Liver (tissue), 9 donors: ENCODE measurements around the gene WSCD1. TPM values are rescaled to one million over a fixed set of nuclear protein-coding genes. Genes with fewer than 3 reads are reported as not detected.

ENCODE experiments used
- DNase-seq: peaks from one replicate; pipeline ENCODE4 v3.0.0-alpha.2; 2017; ENCODE audit warnings: low spot score
- H3K27ac ChIP-seq, 2 donors: one replicate each; pipeline ENCODE4 v1.7.0; 2013; ENCODE audit warnings: inconsistent platforms in 2 of 2, low read length in 2 of 2, control low read depth in 1 of 2, low read depth in 1 of 2, mild to moderate bottlenecking in 1 of 2
- H3K27me3 ChIP-seq, 4 donors: one replicate each; pipeline versions ENCODE4 v1.6.1 to v1.7.0; 2013; ENCODE audit warnings: low read length in 3 of 4, inconsistent platforms in 1 of 4, mild to moderate bottlenecking in 1 of 4, moderate library complexity in 1 of 4; ENCODE audit not compliant: control insufficient read depth in 4 of 4, insufficient read depth in 4 of 4
- H3K36me3 ChIP-seq, 4 donors: one replicate each; pipeline versions ENCODE4 v1.6.1 to v1.7.0; 2013; ENCODE audit warnings: low read length in 3 of 4, mild to moderate bottlenecking in 3 of 4, low read depth in 1 of 4, moderate library complexity in 1 of 4; ENCODE audit not compliant: control insufficient read depth in 4 of 4, insufficient read depth in 3 of 4
- H3K4me1 ChIP-seq, 4 donors: one replicate each; pipeline versions ENCODE4 v1.6.1 to v1.7.0; 2013; ENCODE audit warnings: low read length in 3 of 4, mild to moderate bottlenecking in 3 of 4, moderate library complexity in 1 of 4; ENCODE audit not compliant: control insufficient read depth in 4 of 4, insufficient read depth in 4 of 4
- H3K4me3 ChIP-seq, 3 donors: one replicate each; pipeline versions ENCODE4 v1.6.1 to v1.7.0; 2013; ENCODE audit warnings: low read length in 3 of 3, control low read depth in 1 of 3, low read depth in 1 of 3, mild to moderate bottlenecking in 1 of 3
- H3K9ac ChIP-seq, 2 donors: one replicate each; pipeline ENCODE4 v1.7.0; 2013; ENCODE audit warnings: low read length in 2 of 2, mild to moderate bottlenecking in 2 of 2, moderate library complexity in 2 of 2, control low read depth in 1 of 2, low read depth in 1 of 2
- H3K9me3 ChIP-seq, 4 donors: one replicate each; pipeline versions ENCODE4 v1.6.1 to v1.7.0; 2013; ENCODE audit warnings: low read length in 3 of 4; ENCODE audit not compliant: control insufficient read depth in 4 of 4
- EGR1 ChIP-seq, 2 donors: IDR thresholded peaks; 2 replicates each; pipeline ENCODE4 v1.6.1; 2016 to 2018; ENCODE audit warnings: antibody characterized with exemption in 2 of 2, low read depth in 2 of 2
- FOXA1 ChIP-seq: IDR thresholded peaks from 2 replicates; pipeline ENCODE4 v1.6.1; 2016; ENCODE audit warnings: antibody characterized with exemption
- FOXA2 ChIP-seq: IDR thresholded peaks from 2 replicates; pipeline ENCODE4 v1.6.1; 2016; ENCODE audit warnings: antibody characterized with exemption
- GABPA ChIP-seq, 2 donors: IDR thresholded peaks in 1 of 2; conservative IDR thresholded peaks in 1 of 2; 2 replicates each; pipeline ENCODE4 v1.6.1; 2016; ENCODE audit warnings: antibody characterized with exemption in 2 of 2, mild to moderate bottlenecking in 1 of 2, moderate library complexity in 1 of 2
- HNF4A ChIP-seq, 2 donors: conservative IDR thresholded peaks; 2 replicates each; pipeline ENCODE4 v1.6.1; 2016; ENCODE audit warnings: antibody characterized with exemption in 2 of 2, mild to moderate bottlenecking in 2 of 2
- HNF4G ChIP-seq: IDR thresholded peaks from 2 replicates; pipeline ENCODE4 v1.6.1; 2016; ENCODE audit warnings: antibody characterized with exemption
- JUND ChIP-seq, 2 donors: IDR thresholded peaks; 2 replicates each; pipeline ENCODE4 v1.6.1; 2016; ENCODE audit warnings: antibody characterized with exemption in 2 of 2
- NR2F2 ChIP-seq: IDR thresholded peaks from 2 replicates; pipeline ENCODE4 v1.6.1; 2016; ENCODE audit warnings: antibody characterized with exemption
- RAD21 ChIP-seq, 2 donors: IDR thresholded peaks; 2 replicates each; pipeline ENCODE4 v1.6.1; 2016; ENCODE audit warnings: antibody characterized with exemption in 2 of 2, mild to moderate bottlenecking in 2 of 2
- RXRA ChIP-seq, 2 donors: IDR thresholded peaks; 2 replicates each; pipeline ENCODE4 v1.6.1; 2017 to 2018; ENCODE audit warnings: antibody characterized with exemption in 2 of 2, mild to moderate bottlenecking in 1 of 2
- SP1 ChIP-seq: IDR thresholded peaks from 2 replicates; pipeline ENCODE4 v1.6.1; 2018; ENCODE audit warnings: antibody characterized with exemption, mild to moderate bottlenecking
- TAF1 ChIP-seq: conservative IDR thresholded peaks from 2 replicates; pipeline ENCODE4 v1.6.1; 2016; ENCODE audit warnings: antibody characterized with exemption, mild to moderate bottlenecking
- YY1 ChIP-seq: IDR thresholded peaks from 2 replicates; pipeline ENCODE4 v1.6.1; 2016; ENCODE audit warnings: antibody characterized with exemption, mild to moderate bottlenecking
- WGBS: extraction: QIAGEN DNeasy Blood & Tissue Kit; methylation state at CpG from one replicate; pipeline ENCODE4 v1.1.7; 2013; 5-methylcytosine and 5-hydroxymethylcytosine counted together
- polyA plus RNA-seq, 2 donors: library from polyadenylated mRNA; stranded (reverse) in 1 of 2; unstranded in 1 of 2; fragments of 200-250 nt in 1 of 2; fragments of >200 nt in 1 of 2; fragmentation: Nextera tagmentation in 1 of 2; extraction: Ambion mirVana in 1 of 2; gene quantifications; one replicate each; pipeline versions ENCODE4 v1.2.1 to v1.2.3, GENCODE V29; 2013 to 2015
- total RNA-seq, 2 donors: library from RNA; depleted of rRNA; stranded (reverse); fragments of >200 nt; gene quantifications; one replicate each; pipeline ENCODE4 v1.2.3, GENCODE V29; 2014
- TF ChIP-seq, protein P1 (sequence below): IDR thresholded peaks from 2 replicates; pipeline ENCODE4 v1.6.1; 2016; ENCODE audit warnings: antibody characterized with exemption
- TF ChIP-seq, protein P2 (sequence below): IDR thresholded peaks from 2 replicates; pipeline ENCODE4 v1.6.1; 2016; ENCODE audit warnings: antibody characterized with exemption
- TF ChIP-seq, protein P3 (sequence below): IDR thresholded peaks from 2 replicates; pipeline ENCODE4 v1.6.1; 2016; ENCODE audit warnings: antibody characterized with exemption
- TF ChIP-seq, protein P4 (sequence below): IDR thresholded peaks from 2 replicates; pipeline ENCODE4 v1.6.1; 2016; ENCODE audit warnings: antibody characterized with exemption, mild to moderate bottlenecking
- TF ChIP-seq, protein P5 (sequence below): fragments of 150-350 bp; IDR thresholded peaks from 2 replicates; pipeline ENCODE4 v1.5.1; 2017; ENCODE audit warnings: improper control_type of control experiment, low read depth, low read length; ENCODE audit not compliant: missing input control
- donor health status: healthy.
- donor health status: healthy.
- donor health status: healthy.
- donor health status: healthy.
- donor health status: healthy.

WSCD1 gene
- total and polyA plus RNA-seq, 4 donors = 0.10 to 3.8 (median 1.3) TPM

DNA sequence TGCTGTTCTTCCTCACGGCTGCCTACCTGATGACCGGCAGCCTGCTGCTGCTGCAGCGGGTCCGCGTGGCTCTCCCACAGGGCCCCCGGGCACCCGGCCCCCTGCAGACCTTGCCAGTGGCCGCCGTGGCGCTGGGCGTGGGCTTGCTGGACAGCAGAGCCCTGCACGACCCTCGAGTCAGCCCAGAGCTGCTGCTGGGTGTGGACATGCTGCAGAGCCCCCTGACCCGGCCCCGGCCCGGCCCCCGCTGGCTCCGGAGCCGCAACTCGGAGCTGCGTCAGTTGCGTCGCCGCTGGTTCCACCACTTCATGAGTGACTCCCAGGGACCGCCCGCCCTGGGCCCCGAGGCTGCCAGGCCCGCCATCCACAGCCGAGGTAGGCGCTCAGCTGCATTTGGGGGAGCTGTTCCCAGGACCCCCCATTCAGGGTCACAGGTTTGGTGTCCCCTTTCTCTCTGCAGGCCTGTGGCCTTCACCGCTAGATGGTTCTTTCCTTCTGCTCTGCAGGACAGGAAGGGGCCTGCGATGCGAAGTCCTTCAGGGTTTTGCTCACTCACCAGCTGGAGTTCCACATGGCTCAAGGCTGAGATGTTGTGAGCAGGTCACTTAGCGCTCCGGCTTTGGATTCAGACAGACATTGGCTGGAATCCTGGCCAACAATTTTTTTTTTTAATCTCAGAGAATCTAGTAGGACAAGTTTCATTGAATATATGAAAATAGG, 10.7 kb downstream of the WSCD1 start (continued):
- TF ChIP-seq, protein P1, sequence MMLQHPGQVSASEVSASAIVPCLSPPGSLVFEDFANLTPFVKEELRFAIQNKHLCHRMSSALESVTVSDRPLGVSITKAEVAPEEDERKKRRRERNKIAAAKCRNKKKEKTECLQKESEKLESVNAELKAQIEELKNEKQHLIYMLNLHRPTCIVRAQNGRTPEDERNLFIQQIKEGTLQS = no peak
- no peak for TF ChIP-seq HNF4G
- TF ChIP-seq, protein P2, sequence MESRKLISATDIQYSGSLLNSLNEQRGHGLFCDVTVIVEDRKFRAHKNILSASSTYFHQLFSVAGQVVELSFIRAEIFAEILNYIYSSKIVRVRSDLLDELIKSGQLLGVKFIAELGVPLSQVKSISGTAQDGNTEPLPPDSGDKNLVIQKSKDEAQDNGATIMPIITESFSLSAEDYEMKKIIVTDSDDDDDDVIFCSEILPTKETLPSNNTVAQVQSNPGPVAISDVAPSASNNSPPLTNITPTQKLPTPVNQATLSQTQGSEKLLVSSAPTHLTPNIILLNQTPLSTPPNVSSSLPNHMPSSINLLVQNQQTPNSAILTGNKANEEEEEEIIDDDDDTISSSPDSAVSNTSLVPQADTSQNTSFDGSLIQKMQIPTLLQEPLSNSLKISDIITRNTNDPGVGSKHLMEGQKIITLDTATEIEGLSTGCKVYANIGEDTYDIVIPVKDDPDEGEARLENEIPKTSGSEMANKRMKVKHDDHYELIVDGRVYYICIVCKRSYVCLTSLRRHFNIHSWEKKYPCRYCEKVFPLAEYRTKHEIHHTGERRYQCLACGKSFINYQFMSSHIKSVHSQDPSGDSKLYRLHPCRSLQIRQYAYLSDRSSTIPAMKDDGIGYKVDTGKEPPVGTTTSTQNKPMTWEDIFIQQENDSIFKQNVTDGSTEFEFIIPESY = no peak
- no peak for TF ChIP-seq FOXA1

DNA sequence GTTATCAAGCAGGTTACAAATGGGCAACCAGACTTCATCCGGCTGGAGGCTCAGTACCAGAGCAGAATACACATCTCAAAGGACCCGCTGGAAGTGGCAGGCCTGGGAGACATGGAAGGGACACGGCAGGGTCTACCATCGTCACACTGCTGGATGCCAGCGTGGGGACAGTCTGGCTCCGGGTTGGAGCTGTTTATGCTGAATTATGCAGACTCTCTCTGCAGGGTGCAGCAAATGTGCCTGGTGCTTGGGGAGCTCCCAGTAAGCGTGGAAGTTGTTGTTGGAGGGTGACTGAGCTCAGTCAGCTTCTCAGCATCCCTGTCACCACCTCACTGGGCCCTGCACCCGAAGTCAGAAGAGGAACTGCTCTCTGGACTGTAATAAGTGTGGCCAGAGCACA, 12.2 kb downstream of the WSCD1 start:
- H3K9ac ChIP-seq = no peak overlapping the region
- 89% methylated on average over 8 of the region's 8 CpGs for WGBS
- no peaks in the 10 kb centered on the region for H3K4me1 ChIP-seq
- no peak for DNase-seq
- no peaks in the 10 kb centered on the region for H3K36me3 ChIP-seq
- H3K4me3 ChIP-seq = no peak overlapping the region
- no peaks in the 10 kb centered on the region for H3K27me3 ChIP-seq
- no peaks in the 10 kb centered on the region for H3K9me3 ChIP-seq
- TF ChIP-seq SP1 (no peak), YY1 (no peak), RXRA (IDR thresholded peaks at IDR 0.05) (no peak), GABPA (IDR thresholded peaks at IDR 0.05 in 1 of 2, conservative IDR thresholded peaks at IDR 0.05 in 1 of 2) (no peak), NR2F2 (no peak), JUND (IDR thresholded peaks at IDR 0.05) (no peak), FOXA1 (no peak), RAD21 (IDR thresholded peaks at IDR 0.05) (no peak), EGR1 (IDR thresholded peaks at IDR 0.05; ENCODE audit: low read depth in 2 of 2) (no peak), HNF4A (conservative IDR thresholded peaks at IDR 0.05) (no peak), FOXA2 (no peak), TAF1 (no peak)
- TF ChIP-seq, protein P1 = no peak
- TF ChIP-seq, protein P3, sequence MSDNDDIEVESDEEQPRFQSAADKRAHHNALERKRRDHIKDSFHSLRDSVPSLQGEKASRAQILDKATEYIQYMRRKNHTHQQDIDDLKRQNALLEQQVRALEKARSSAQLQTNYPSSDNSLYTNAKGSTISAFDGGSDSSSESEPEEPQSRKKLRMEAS = no peak
- TF ChIP-seq, protein P4, sequence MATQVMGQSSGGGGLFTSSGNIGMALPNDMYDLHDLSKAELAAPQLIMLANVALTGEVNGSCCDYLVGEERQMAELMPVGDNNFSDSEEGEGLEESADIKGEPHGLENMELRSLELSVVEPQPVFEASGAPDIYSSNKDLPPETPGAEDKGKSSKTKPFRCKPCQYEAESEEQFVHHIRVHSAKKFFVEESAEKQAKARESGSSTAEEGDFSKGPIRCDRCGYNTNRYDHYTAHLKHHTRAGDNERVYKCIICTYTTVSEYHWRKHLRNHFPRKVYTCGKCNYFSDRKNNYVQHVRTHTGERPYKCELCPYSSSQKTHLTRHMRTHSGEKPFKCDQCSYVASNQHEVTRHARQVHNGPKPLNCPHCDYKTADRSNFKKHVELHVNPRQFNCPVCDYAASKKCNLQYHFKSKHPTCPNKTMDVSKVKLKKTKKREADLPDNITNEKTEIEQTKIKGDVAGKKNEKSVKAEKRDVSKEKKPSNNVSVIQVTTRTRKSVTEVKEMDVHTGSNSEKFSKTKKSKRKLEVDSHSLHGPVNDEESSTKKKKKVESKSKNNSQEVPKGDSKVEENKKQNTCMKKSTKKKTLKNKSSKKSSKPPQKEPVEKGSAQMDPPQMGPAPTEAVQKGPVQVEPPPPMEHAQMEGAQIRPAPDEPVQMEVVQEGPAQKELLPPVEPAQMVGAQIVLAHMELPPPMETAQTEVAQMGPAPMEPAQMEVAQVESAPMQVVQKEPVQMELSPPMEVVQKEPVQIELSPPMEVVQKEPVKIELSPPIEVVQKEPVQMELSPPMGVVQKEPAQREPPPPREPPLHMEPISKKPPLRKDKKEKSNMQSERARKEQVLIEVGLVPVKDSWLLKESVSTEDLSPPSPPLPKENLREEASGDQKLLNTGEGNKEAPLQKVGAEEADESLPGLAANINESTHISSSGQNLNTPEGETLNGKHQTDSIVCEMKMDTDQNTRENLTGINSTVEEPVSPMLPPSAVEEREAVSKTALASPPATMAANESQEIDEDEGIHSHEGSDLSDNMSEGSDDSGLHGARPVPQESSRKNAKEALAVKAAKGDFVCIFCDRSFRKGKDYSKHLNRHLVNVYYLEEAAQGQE = no peak
- TF ChIP-seq, protein P2 = no peak
- TF ChIP-seq, protein P5, sequence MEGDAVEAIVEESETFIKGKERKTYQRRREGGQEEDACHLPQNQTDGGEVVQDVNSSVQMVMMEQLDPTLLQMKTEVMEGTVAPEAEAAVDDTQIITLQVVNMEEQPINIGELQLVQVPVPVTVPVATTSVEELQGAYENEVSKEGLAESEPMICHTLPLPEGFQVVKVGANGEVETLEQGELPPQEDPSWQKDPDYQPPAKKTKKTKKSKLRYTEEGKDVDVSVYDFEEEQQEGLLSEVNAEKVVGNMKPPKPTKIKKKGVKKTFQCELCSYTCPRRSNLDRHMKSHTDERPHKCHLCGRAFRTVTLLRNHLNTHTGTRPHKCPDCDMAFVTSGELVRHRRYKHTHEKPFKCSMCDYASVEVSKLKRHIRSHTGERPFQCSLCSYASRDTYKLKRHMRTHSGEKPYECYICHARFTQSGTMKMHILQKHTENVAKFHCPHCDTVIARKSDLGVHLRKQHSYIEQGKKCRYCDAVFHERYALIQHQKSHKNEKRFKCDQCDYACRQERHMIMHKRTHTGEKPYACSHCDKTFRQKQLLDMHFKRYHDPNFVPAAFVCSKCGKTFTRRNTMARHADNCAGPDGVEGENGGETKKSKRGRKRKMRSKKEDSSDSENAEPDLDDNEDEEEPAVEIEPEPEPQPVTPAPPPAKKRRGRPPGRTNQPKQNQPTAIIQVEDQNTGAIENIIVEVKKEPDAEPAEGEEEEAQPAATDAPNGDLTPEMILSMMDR = no peak
- no peak overlapping the region for H3K27ac ChIP-seq
